HEK293 (cell line): ENCODE data around the gene LRRTM4.
A peak's percentile ranks its signal among the peaks of the same experiment; 100 is the strongest.

Experiments used
- CTCF ChIA-PET: fragments of 350-600 bp; formaldehyde crosslinking; extraction: SDS; loops from one replicate; lab custom pipeline; 2021; ENCODE audit warnings: antibody characterized with exemption; lab: Yijun Ruan, JAX
- POLR2A ChIA-PET: fragments of 300-600 bp; formaldehyde crosslinking; extraction: SDS; loops from one replicate; lab custom pipeline; 2020; ENCODE audit warnings: antibody characterized with exemption, inconsistent platforms; lab: Yijun Ruan, JAX
- H3K27ac ChIP-seq: fragments of 200-500 bp; sonication (Bioruptor generic); 2 replicates; pipeline ENCODE4 v1.5.1; 2014; ENCODE audit warnings: low read depth, low read length, control low read depth, inconsistent platforms; ENCODE audit errors: extremely low read depth
- H3K36me3 ChIP-seq, 2 experiments: fragments of 200-500 bp in 1 of 2; sonication (Bioruptor generic) in 1 of 2; 1 replicate in 1 of 2; 2 replicates in 1 of 2; pipeline ENCODE4 v1.5.1; 2014 to 2017; ENCODE audit warnings: inconsistent platforms in 2 of 2, low read length in 2 of 2; ENCODE audit not compliant: control insufficient read depth in 2 of 2, insufficient read depth in 1 of 2
- H3K4me1 ChIP-seq: fragments of 200-500 bp; sonication (Bioruptor generic); 2 replicates; pipeline ENCODE4 v1.5.1; 2014; ENCODE audit warnings: mild to moderate bottlenecking, low read length, inconsistent platforms; ENCODE audit not compliant: control insufficient read depth, insufficient read depth
- H3K4me3 ChIP-seq: 2 replicates; pipeline ENCODE4 v1.5.1; 2011; ENCODE audit warnings: low read depth, mild to moderate bottlenecking, control low read depth, low read length, moderate library complexity
- H3K9me3 ChIP-seq: fragments of 200-500 bp; sonication (Bioruptor generic); 2 replicates; pipeline ENCODE4 v1.5.1; 2014; ENCODE audit warnings: low read depth, low read length, inconsistent platforms; ENCODE audit not compliant: control insufficient read depth, insufficient read depth
- GLI4 ChIP-seq: fragments of 450-650 bp; formaldehyde crosslinking; IDR thresholded peaks from 2 replicates; pipeline ENCODE4 v1.5.1; 2016; ENCODE audit warnings: missing biosample characterization, missing genetic modification characterization
- GLIS2 ChIP-seq: fragments of 450-650 bp; formaldehyde crosslinking; IDR thresholded peaks from 2 replicates; pipeline ENCODE4 v1.5.1; 2016; ENCODE audit warnings: missing biosample characterization, missing genetic modification characterization
- MEIS1 ChIP-seq: sonication (generic); formaldehyde crosslinking; IDR thresholded peaks from 2 replicates; pipeline ENCODE4 v1.8.1; 2022; ENCODE audit warnings: missing genetic modification reagents, mild to moderate bottlenecking, borderline replicate concordance
- SCRT1 ChIP-seq: fragments of 450-650 bp; formaldehyde crosslinking; IDR thresholded peaks from 2 replicates; pipeline ENCODE4 v1.5.1; 2016; ENCODE audit warnings: missing biosample characterization, missing genetic modification characterization, borderline replicate concordance
- SETDB1 ChIP-seq: IDR thresholded peaks from one replicate; pipeline ENCODE4 v1.6.1; 2017; ENCODE audit warnings: mild to moderate bottlenecking, low read length, moderate library complexity, mixed read lengths; ENCODE audit not compliant: insufficient read length
- TRIM28 ChIP-seq: IDR thresholded peaks from 2 replicates; pipeline ENCODE4 v1.6.1; 2011; ENCODE audit warnings: low read length, control low read depth, borderline replicate concordance
- ZBTB17 ChIP-seq: fragments of 450-650 bp; formaldehyde crosslinking; IDR thresholded peaks from 2 replicates; pipeline ENCODE4 v1.5.1; 2016; ENCODE audit warnings: missing biosample characterization, missing genetic modification characterization
- ZIC2 ChIP-seq: fragments of 450-650 bp; formaldehyde crosslinking; IDR thresholded peaks from 2 replicates; pipeline ENCODE4 v1.5.1; 2016; ENCODE audit warnings: missing biosample characterization, missing genetic modification characterization
- ZNF157 ChIP-seq: fragments of 450-650 bp; formaldehyde crosslinking; IDR thresholded peaks from 2 replicates; pipeline ENCODE4 v1.5.1; 2016; ENCODE audit warnings: missing biosample characterization, missing genetic modification characterization
- ZNF2 ChIP-seq: fragments of 450-650 bp; formaldehyde crosslinking; IDR thresholded peaks from 2 replicates; pipeline ENCODE4 v1.5.1; 2016; ENCODE audit warnings: missing biosample characterization, missing genetic modification characterization
- ZNF223 ChIP-seq: fragments of 450-650 bp; formaldehyde crosslinking; IDR thresholded peaks from 2 replicates; pipeline ENCODE4 v1.5.1; 2016; ENCODE audit warnings: missing biosample characterization, missing genetic modification characterization
- ZNF239 ChIP-seq: fragments of 450-650 bp; formaldehyde crosslinking; IDR thresholded peaks from 2 replicates; pipeline ENCODE4 v1.5.1; 2016; ENCODE audit warnings: missing biosample characterization, missing genetic modification characterization
- ZNF280C ChIP-seq: fragments of 450-650 bp; formaldehyde crosslinking; IDR thresholded peaks from 2 replicates; pipeline ENCODE4 v1.5.1; 2016; ENCODE audit warnings: missing biosample characterization, missing genetic modification characterization
- ZNF341 ChIP-seq: fragments of 450-650 bp; formaldehyde crosslinking; IDR thresholded peaks from 2 replicates; pipeline ENCODE4; 2016; ENCODE audit warnings: low read depth, missing biosample characterization, missing genetic modification characterization
- ZNF37A ChIP-seq: fragments of 450-650 bp; IDR thresholded peaks from 2 replicates; pipeline ENCODE4 v1.5.1; 2018; ENCODE audit warnings: missing biosample characterization, missing genetic modification characterization
- ZNF394 ChIP-seq: fragments of 450-650 bp; formaldehyde crosslinking; IDR thresholded peaks from 2 replicates; pipeline ENCODE4 v1.5.1; 2016; ENCODE audit warnings: missing biosample characterization, missing genetic modification characterization, mild to moderate bottlenecking, moderate library complexity, borderline replicate concordance
- ZNF416 ChIP-seq: fragments of 450-650 bp; formaldehyde crosslinking; IDR thresholded peaks from 2 replicates; pipeline ENCODE4 v1.5.1; 2016; ENCODE audit warnings: missing biosample characterization, missing genetic modification characterization
- ZNF48 ChIP-seq: fragments of 450-650 bp; formaldehyde crosslinking; IDR thresholded peaks from 2 replicates; pipeline ENCODE4 v1.5.1; 2016; ENCODE audit warnings: missing biosample characterization, missing genetic modification characterization
- ZNF585B ChIP-seq: fragments of 450-650 bp; formaldehyde crosslinking; IDR thresholded peaks from 2 replicates; pipeline ENCODE4 v1.5.1; 2016; ENCODE audit warnings: missing biosample characterization, missing genetic modification characterization
- ZNF624 ChIP-seq: fragments of 450-650 bp; formaldehyde crosslinking; IDR thresholded peaks from 2 replicates; pipeline ENCODE4 v1.5.1; 2017; ENCODE audit warnings: missing biosample characterization, missing genetic modification characterization
- ZNF629 ChIP-seq: fragments of 450-650 bp; formaldehyde crosslinking; IDR thresholded peaks from 2 replicates; pipeline ENCODE4 v1.5.1; 2017; ENCODE audit warnings: missing biosample characterization, missing genetic modification characterization
- ZNF704 ChIP-seq: fragments of 450-650 bp; formaldehyde crosslinking; IDR thresholded peaks from 2 replicates; pipeline ENCODE4 v1.5.1; 2016; ENCODE audit warnings: missing biosample characterization, missing genetic modification characterization
- ZNF785 ChIP-seq: fragments of 450-650 bp; formaldehyde crosslinking; IDR thresholded peaks from 2 replicates; pipeline ENCODE4 v1.5.1; 2016; ENCODE audit warnings: missing biosample characterization, missing genetic modification characterization
- ZNF791 ChIP-seq: fragments of 450-650 bp; formaldehyde crosslinking; IDR thresholded peaks from 2 replicates; pipeline ENCODE4 v1.5.1; 2016; ENCODE audit warnings: missing biosample characterization, missing genetic modification characterization
- TF ChIP-seq, protein P1 (sequence below): fragments of 450-650 bp; formaldehyde crosslinking; IDR thresholded peaks from 2 replicates; pipeline ENCODE4 v1.5.1; 2016; ENCODE audit warnings: missing biosample characterization, missing genetic modification characterization

The LRRTM4 gene

DNA sequence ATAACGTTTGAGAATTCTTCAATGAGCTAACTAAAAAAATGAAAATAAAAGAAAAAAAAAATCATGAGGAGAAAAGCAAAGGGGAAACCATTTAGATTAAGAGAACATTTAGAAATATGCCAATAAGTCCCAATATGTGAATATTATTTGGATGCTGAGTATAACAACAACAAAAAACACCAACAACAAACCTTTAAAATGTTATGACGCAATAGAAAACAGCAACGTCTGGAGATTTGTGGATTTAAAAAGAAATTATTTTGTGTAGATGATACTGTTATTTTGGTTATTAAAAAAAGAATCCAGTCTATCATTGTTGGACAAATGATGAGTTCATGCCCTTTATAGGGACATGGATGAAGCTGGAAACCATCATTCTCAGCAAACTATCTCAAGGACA is 417.2 kb downstream of the LRRTM4 start:
- no peak for TF ChIP-seq ZNF37A (tag by site-specific recombination)
- TF ChIP-seq ZNF624 (tag by site-specific recombination): no peak
- no peak for TF ChIP-seq MEIS1 (CRISPR knock-in tag)
- TF ChIP-seq ZNF341: no peak
- no peak for TF ChIP-seq ZNF239 (tag by site-specific recombination)
- TF ChIP-seq ZBTB17 (tag by site-specific recombination): no peak
- no peak for TF ChIP-seq ZNF48 (tag by site-specific recombination)
- TF ChIP-seq, all 188 proteins: peak for 0
- no peak overlapping the region for H3K27ac ChIP-seq
- H3K9me3 ChIP-seq: no peaks in the 10 kb centered on the region
- H3K4me1 ChIP-seq: no peaks in the 10 kb centered on the region
- ChIA-PET CTCF (interaction anchor here (0.6 kb wide), 1 partner anchor 1318 kb away, joined by 3 read pairs; no protein-coding TSS in a partner anchor), POLR2A (no interaction called here)
- H3K4me3 ChIP-seq: no peak overlapping the region
- H3K36me3 ChIP-seq: no peaks in the 10 kb centered on the region

DNA sequence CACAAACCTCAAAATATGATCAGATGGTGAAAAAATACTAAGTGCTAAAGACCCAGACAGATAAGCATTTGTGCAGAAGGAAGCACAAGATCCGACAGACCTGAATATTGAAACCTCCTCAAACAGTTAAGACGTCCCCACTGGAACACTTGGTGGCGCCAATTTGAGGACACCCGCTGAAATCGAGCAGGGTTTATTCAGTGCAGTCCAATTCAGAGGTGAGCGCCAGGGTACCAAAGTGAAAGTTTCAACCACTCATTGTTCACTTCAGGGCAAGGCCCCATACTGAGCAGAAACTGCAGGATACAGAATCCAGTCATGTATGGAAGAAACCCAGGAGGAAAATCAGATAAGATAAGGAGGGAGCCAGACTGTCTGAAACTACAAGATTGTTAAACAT is 417.6 kb downstream of the LRRTM4 start:
- TF ChIP-seq TRIM28: 0 out of 2 replicates have a peak, but pooled peaks have one; percentile 48
- no peak for TF ChIP-seq ZNF785
- TF ChIP-seq, all 188 proteins: peak for 1
- no peak overlapping the region for H3K27ac ChIP-seq
- CTCF ChIA-PET: interaction anchor here (0.6 to 0.7 kb wide), 2 partner anchors 1317 to 1874 kb away, joined by 3 to 4 read pairs; no protein-coding TSS in a partner anchor
- H3K4me1 ChIP-seq: no peaks in the 10 kb centered on the region
- H3K9me3 ChIP-seq: no peaks in the 10 kb centered on the region
- H3K4me3 ChIP-seq: no peak overlapping the region
- POLR2A ChIA-PET: no interaction called here
- no peaks in the 10 kb centered on the region for H3K36me3 ChIP-seq

DNA sequence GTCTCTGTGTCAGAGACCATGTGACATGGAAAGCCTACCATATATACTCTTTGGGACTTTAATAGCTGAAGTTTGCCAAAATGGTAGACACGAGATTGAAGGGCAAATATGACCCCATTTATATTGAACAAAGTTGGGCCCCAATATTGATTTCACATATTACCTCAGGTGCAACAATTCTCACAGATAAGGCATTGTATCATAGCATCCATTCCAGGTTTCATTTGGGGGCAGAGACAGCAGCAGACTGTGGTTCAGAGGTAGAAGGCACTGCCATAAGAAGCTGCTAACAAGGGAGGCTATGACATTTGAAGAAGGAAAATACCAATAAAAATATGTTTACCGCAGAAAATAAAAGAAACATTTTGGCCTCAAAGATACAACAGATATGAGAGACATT is 419.2 kb downstream of the LRRTM4 start:
- Histone ChIP-seq H3K4me3 (no peak overlapping the region), H3K27ac (no peak overlapping the region), H3K9me3 (no peaks in the 10 kb centered on the region), H3K36me3 (no peaks in the 10 kb centered on the region), H3K4me1 (no peaks in the 10 kb centered on the region)
- CTCF ChIA-PET: no interaction called here
- POLR2A ChIA-PET: no interaction called here
- no peak for TF ChIP-seq ZNF416 (tag by site-specific recombination)
- TF ChIP-seq ZNF2 (tag by site-specific recombination): no peak
- no peak for TF ChIP-seq SETDB1
- TF ChIP-seq ZNF585B: no peak
- no peak for TF ChIP-seq GLIS2 (tag by site-specific recombination)
- TF ChIP-seq ZNF280C (tag by site-specific recombination): no peak
- no peak for TF ChIP-seq ZIC2 (tag by site-specific recombination)
- TF ChIP-seq SCRT1 (tag by site-specific recombination): no peak
- TF ChIP-seq, protein P1, sequence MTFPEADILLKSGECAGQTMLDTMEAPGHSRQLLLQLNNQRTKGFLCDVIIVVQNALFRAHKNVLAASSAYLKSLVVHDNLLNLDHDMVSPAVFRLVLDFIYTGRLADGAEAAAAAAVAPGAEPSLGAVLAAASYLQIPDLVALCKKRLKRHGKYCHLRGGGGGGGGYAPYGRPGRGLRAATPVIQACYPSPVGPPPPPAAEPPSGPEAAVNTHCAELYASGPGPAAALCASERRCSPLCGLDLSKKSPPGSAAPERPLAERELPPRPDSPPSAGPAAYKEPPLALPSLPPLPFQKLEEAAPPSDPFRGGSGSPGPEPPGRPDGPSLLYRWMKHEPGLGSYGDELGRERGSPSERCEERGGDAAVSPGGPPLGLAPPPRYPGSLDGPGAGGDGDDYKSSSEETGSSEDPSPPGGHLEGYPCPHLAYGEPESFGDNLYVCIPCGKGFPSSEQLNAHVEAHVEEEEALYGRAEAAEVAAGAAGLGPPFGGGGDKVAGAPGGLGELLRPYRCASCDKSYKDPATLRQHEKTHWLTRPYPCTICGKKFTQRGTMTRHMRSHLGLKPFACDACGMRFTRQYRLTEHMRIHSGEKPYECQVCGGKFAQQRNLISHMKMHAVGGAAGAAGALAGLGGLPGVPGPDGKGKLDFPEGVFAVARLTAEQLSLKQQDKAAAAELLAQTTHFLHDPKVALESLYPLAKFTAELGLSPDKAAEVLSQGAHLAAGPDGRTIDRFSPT (tag by site-specific recombination): no peak
- no peak for TF ChIP-seq ZNF157 (tag by site-specific recombination)
- no peak for TF ChIP-seq ZNF791
- TF ChIP-seq ZNF704 (tag by site-specific recombination): no peak
- TF ChIP-seq ZNF223: no peak
- no peak for TF ChIP-seq ZNF394 (tag by site-specific recombination)
- no peak for TF ChIP-seq GLI4 (tag by site-specific recombination)
- no peak for TF ChIP-seq ZNF629 (tag by site-specific recombination)
- TF ChIP-seq, all 188 proteins: peak for 0
